NT2/D1 (cell line): ENCODE data around the gene BRDT.

ENCODE experiments used
- YY1 ChIP-seq: IDR thresholded peaks from 2 replicates; pipeline ENCODE4 v1.6.1; 2011; ENCODE audit not compliant: insufficient read length, insufficient read depth
- ZNF274 ChIP-seq: IDR thresholded peaks from 2 replicates; pipeline ENCODE4 v1.6.1; 2011; ENCODE audit warnings: mild to moderate bottlenecking, low read depth, low read length

GRCh38 chr1:91929250-91929649 is 20.0 kb upstream of the BRDT start:
- no peak for TF ChIP-seq ZNF274
- TF ChIP-seq YY1, result no peak
